HG03521 (cell line): ENCODE results near the gene EHD4.

Experiments
- ATAC-seq: cut with Tn5 transposase; IDR thresholded peaks from one replicate; pipeline ENCODE4 v1.9.1; 2021; ENCODE audit warnings: mild to moderate bottlenecking, moderate library complexity; ENCODE audit not compliant: unreplicated experiment

Gene EHD4

DNA sequence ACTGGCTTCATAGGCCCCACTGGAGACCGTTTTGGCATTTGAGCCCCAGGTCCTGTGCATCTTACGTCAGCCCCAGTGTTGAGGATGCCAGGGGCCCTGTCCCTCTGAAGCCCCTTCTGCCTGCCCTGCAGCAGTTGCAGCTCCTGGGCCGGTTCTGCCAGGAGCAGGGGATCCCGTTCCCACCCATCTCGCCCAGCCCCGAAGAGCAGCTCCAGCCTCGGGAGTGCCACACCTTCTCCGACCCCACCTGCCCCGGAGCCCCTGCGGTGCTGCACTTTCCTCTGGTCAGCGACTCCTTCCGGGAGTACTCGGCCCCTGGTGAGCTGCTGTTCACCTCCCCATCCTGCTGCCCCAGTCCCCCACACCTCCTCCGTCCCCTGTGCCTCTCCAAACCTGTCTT lies 125.2 kb downstream of the EHD4 start:
- no peak for ATAC-seq
